Measurements from ENCODE around the gene MED16.

MED16 gene

GRCh38 chr19:871446-872265 lies 21.3 kb downstream of the MED16 start:
- DNase-seq (ENCODE audit: low read depth), result no peak
- H3K4me3 ChIP-seq (ENCODE audit: low read length), result no peak overlapping the region

GRCh38 chr19:870963-871401 lies 22.0 kb downstream of the MED16 start:
- DNase-seq (ENCODE audit: low read depth), result peak; percentile 60
- TF ChIP-seq CTCF (conservative IDR thresholded peaks at IDR 0.05; ENCODE audit: low read depth, low read length), result no peak
- H3K4me3 ChIP-seq (ENCODE audit: low read length), result no peak overlapping the region

More at GRCh38 chr19:871446-872265, 21.3 kb downstream of the MED16 start:
- no peak for TF ChIP-seq CTCF (conservative IDR thresholded peaks at IDR 0.05; ENCODE audit: low read depth, low read length)

- H3K4me3 ChIP-seq (ENCODE audit: low read length), result no peak overlapping the region
- TF ChIP-seq CTCF (conservative IDR thresholded peaks at IDR 0.05; ENCODE audit: low read depth, low read length), result no peak
- DNase-seq (ENCODE audit: low read depth), result no peak
Measured at GRCh38 chr19:870314-870713, 22.7 kb downstream of the MED16 start.

GRCh38 chr19:869245-870177 lies 23.5 kb downstream of the MED16 start:
- no peak overlapping the region for H3K4me3 ChIP-seq (ENCODE audit: low read length)
- no peak for TF ChIP-seq CTCF (conservative IDR thresholded peaks at IDR 0.05; ENCODE audit: low read depth, low read length)
- peak; percentile 68 for DNase-seq (ENCODE audit: low read depth)

GRCh38 chr19:868458-869244 lies 24.3 kb downstream of the MED16 start:
- no peak for TF ChIP-seq CTCF (conservative IDR thresholded peaks at IDR 0.05; ENCODE audit: low read depth, low read length)
- H3K4me3 ChIP-seq (ENCODE audit: low read length), result no peak overlapping the region
- no peak for DNase-seq (ENCODE audit: low read depth)

- no peak overlapping the region for H3K4me3 ChIP-seq (ENCODE audit: low read length)
- DNase-seq (ENCODE audit: low read depth), result no peak
- TF ChIP-seq CTCF (conservative IDR thresholded peaks at IDR 0.05; ENCODE audit: low read depth, low read length), result no peak
Measured at GRCh38 chr19:867855-868457, 25.0 kb downstream of the MED16 start.

Data from retinal pigment epithelial cell (primary cell).